Measurements from ENCODE around the gene BBS2.

The BBS2 gene

GRCh38 chr16:56547949-56548567, 28.2 kb upstream of the BBS2 start:
- DNase-seq (ENCODE audit: extremely low spot score), result no peak
- no peak for TF ChIP-seq TARDBP (IDR thresholded peaks at IDR 0.05)
- TF ChIP-seq FOXK2 (IDR thresholded peaks at IDR 0.05), result no peak
- no peak for TF ChIP-seq HDGF (IDR thresholded peaks at IDR 0.05; ENCODE audit: borderline replicate concordance)
- no peak for TF ChIP-seq L3MBTL2 (conservative IDR thresholded peaks at IDR 0.05)
- no peak for TF ChIP-seq CTBP1 (IDR thresholded peaks at IDR 0.05; ENCODE audit: borderline replicate concordance)
- TF ChIP-seq LEF1 (IDR thresholded peaks at IDR 0.05; ENCODE audit: borderline replicate concordance), result no peak
- no peak for TF ChIP-seq ARNT (IDR thresholded peaks at IDR 0.05)
- TF ChIP-seq BHLHE40 (IDR thresholded peaks at IDR 0.05; ENCODE audit: borderline replicate concordance), result no peak
- no peak for TF ChIP-seq FOXM1 (IDR thresholded peaks at IDR 0.05; ENCODE audit: borderline replicate concordance)
- no peak for TF ChIP-seq FOXA1 (IDR thresholded peaks at IDR 0.05)
- no peak for TF ChIP-seq NFRKB (IDR thresholded peaks at IDR 0.05)
- no peak for TF ChIP-seq ZNF384 (IDR thresholded peaks at IDR 0.05)
- TF ChIP-seq SP1 (IDR thresholded peaks at IDR 0.05), result no peak
- no peak for TF ChIP-seq ELF4 (IDR thresholded peaks at IDR 0.05)
- TF ChIP-seq SUZ12 (IDR thresholded peaks at IDR 0.05), result no peak
- POLR2A ChIA-PET, result no interaction called here
- CTCF ChIA-PET, result no interaction called here

- DNase-seq (ENCODE audit: extremely low spot score), result no peak
- TF ChIP-seq SUZ12 (IDR thresholded peaks at IDR 0.05), result no peak
- no peak for TF ChIP-seq ZNF384 (IDR thresholded peaks at IDR 0.05)
- no peak for TF ChIP-seq TARDBP (IDR thresholded peaks at IDR 0.05)
- no peak for TF ChIP-seq SP1 (IDR thresholded peaks at IDR 0.05)
- no peak for TF ChIP-seq ELF4 (IDR thresholded peaks at IDR 0.05)
- TF ChIP-seq NFRKB (IDR thresholded peaks at IDR 0.05), result no peak
- no peak for TF ChIP-seq FOXA1 (IDR thresholded peaks at IDR 0.05)
- no peak for TF ChIP-seq BHLHE40 (IDR thresholded peaks at IDR 0.05; ENCODE audit: borderline replicate concordance)
- TF ChIP-seq PKNOX1 (IDR thresholded peaks at IDR 0.05), result no peak
- no peak for TF ChIP-seq LEF1 (IDR thresholded peaks at IDR 0.05; ENCODE audit: borderline replicate concordance)
- TF ChIP-seq HDGF (IDR thresholded peaks at IDR 0.05; ENCODE audit: borderline replicate concordance), result no peak
- TF ChIP-seq FOXM1 (IDR thresholded peaks at IDR 0.05; ENCODE audit: borderline replicate concordance), result no peak
- TF ChIP-seq CTBP1 (IDR thresholded peaks at IDR 0.05; ENCODE audit: borderline replicate concordance), result no peak
- no peak for TF ChIP-seq FOXK2 (IDR thresholded peaks at IDR 0.05)
- TF ChIP-seq ARNT (IDR thresholded peaks at IDR 0.05), result no peak
- POLR2A ChIA-PET, result interaction anchor here (0.6 kb wide), 1 partner anchor 96 kb away, joined by 3 read pairs; the partner anchor contains the start of genes NUDT21 and OGFOD1
- CTCF ChIA-PET, result no interaction called here
Measured at GRCh38 chr16:56547120-56547948, 27.5 kb upstream of the BBS2 start.

- POLR2A ChIA-PET, result no interaction called here
- TF ChIP-seq PKNOX1 (IDR thresholded peaks at IDR 0.05), result no peak
- TF ChIP-seq TARDBP (IDR thresholded peaks at IDR 0.05), result no peak
- TF ChIP-seq LEF1 (IDR thresholded peaks at IDR 0.05; ENCODE audit: borderline replicate concordance), result no peak
- no peak for TF ChIP-seq ELF4 (IDR thresholded peaks at IDR 0.05)
- TF ChIP-seq SUZ12 (IDR thresholded peaks at IDR 0.05), result no peak
- TF ChIP-seq ARNT (IDR thresholded peaks at IDR 0.05), result no peak
- no peak for TF ChIP-seq HDGF (IDR thresholded peaks at IDR 0.05; ENCODE audit: borderline replicate concordance)
- CTCF ChIA-PET, result interaction anchor here (0.7 kb wide), 1 partner anchor 10 kb away, joined by 3 read pairs; no protein-coding TSS in a partner anchor
- no peak for DNase-seq (ENCODE audit: extremely low spot score)
Measured at GRCh38 chr16:56542039-56542438, 22.2 kb upstream of the BBS2 start.

GRCh38 chr16:56539656-56540055, 19.8 kb upstream of the BBS2 start:
- no peak for DNase-seq (ENCODE audit: extremely low spot score)
- POLR2A ChIA-PET, result no interaction called here
- TF ChIP-seq PKNOX1 (IDR thresholded peaks at IDR 0.05) (no peak), ARNT (IDR thresholded peaks at IDR 0.05) (no peak), FOXK2 (IDR thresholded peaks at IDR 0.05) (no peak), HDGF (IDR thresholded peaks at IDR 0.05; ENCODE audit: borderline replicate concordance) (no peak), L3MBTL2 (conservative IDR thresholded peaks at IDR 0.05) (no peak), SUZ12 (IDR thresholded peaks at IDR 0.05) (no peak), BHLHE40 (IDR thresholded peaks at IDR 0.05; ENCODE audit: borderline replicate concordance) (no peak), ELF4 (IDR thresholded peaks at IDR 0.05) (no peak), ZNF384 (IDR thresholded peaks at IDR 0.05) (no peak), LEF1 (IDR thresholded peaks at IDR 0.05; ENCODE audit: borderline replicate concordance) (no peak), SP1 (IDR thresholded peaks at IDR 0.05) (no peak), NFRKB (IDR thresholded peaks at IDR 0.05) (no peak), CTBP1 (IDR thresholded peaks at IDR 0.05; ENCODE audit: borderline replicate concordance) (no peak), TARDBP (IDR thresholded peaks at IDR 0.05) (no peak), FOXM1 (IDR thresholded peaks at IDR 0.05; ENCODE audit: borderline replicate concordance) (no peak), FOXA1 (IDR thresholded peaks at IDR 0.05) (no peak)
- CTCF ChIA-PET, result no interaction called here

- ChIA-PET POLR2A (no interaction called here), CTCF (no interaction called here)
- DNase-seq (ENCODE audit: extremely low spot score), result no peak
- TF ChIP-seq L3MBTL2 (conservative IDR thresholded peaks at IDR 0.05) (no peak), FOXA1 (IDR thresholded peaks at IDR 0.05) (no peak)
Measured at GRCh38 chr16:56538331-56538730, 18.5 kb upstream of the BBS2 start.

All from HEK293T (cell line).